ENCODE measurements around the gene AGTPBP1. TPM values are rescaled to one million over a fixed set of nuclear protein-coding genes. Genes with fewer than 3 reads are reported as not detected.

AGTPBP1 gene
- total RNA-seq, 1 donor from 2014 or later, result 68.0 TPM

DNA sequence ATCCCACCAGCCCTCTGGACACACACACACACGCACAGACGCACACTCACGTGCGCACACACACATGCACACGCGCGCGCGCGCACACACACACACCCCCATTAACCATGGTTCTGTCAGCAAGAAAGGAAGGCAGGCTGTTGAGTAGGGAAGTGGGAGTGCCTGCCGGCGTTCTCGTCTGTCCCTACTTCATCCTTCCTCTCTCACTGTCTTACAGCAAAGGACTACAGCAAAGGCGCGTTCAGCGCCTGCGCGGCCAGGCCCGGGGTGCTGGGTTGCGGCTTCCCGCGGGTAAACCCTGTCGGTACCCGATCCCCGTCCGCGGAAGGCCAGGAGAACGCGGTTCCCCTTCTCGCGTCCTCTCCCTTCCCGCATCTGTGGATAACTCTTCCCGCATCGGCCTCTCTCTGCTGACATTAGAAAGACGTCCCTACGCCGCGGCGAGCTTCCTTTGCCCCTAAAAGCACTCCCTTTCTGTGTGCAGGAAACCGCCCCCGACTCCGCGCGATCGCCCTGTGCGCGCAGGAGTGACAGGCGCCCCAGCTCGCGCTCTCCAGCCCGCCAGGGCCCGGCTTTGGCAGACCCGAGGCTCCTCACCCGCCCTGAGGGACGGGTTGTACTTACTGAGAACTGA is 219.2 kb downstream of the AGTPBP1 start:
- ATAC-seq (peak; percentile 75), DNase-seq (ENCODE audit: missing footprints) (peak; percentile 85)
- intact Hi-C loops (cut with DNase I), result loop anchor here (10.0 kb wide), 1 partner anchor 68 kb away; no protein-coding TSS in a partner anchor

DNA sequence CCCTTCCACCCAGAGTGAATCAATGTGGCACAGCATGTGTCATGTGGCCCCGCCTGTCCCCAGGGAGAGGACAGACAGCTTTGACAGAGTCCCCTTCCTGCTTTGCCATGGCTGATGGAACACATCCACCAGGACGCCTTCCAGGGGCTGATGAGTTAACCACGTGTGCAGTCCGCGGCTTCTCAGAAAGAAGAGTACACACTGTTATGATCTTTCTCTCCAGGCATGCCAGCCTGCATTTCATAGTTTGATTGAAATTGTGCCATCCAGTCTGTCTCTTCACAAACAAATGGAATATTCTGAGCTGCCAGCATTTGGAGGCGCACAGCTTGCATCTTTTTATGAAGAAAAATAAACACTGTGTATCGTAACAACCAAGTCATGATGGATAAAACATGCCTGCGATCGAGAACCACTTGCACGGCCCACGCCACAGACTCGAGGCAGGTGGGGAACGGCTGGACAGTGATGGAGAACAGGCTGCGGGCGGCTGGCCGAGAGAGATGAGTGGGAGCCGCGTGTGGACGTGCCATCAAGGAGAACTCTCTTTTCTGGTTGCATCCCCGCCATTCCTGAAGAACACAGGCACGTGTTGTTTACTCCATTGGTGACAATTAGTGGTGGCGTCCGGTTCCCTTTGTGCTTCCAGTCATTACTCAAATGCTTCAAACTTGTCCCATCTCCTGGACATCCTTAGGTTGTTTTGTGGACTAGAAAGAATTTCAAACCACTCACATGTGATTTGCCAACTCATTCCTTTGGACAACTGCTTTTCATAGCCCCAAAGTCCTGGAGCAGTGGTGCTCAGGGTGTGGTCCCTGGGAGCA is 220.2 kb downstream of the AGTPBP1 start:
- ATAC-seq (peak; percentile 31), DNase-seq (ENCODE audit: missing footprints) (peak; percentile 71)
- intact Hi-C loops (cut with DNase I), result loop anchor here (10.0 kb wide), 1 partner anchor 67 kb away; no protein-coding TSS in a partner anchor

DNA sequence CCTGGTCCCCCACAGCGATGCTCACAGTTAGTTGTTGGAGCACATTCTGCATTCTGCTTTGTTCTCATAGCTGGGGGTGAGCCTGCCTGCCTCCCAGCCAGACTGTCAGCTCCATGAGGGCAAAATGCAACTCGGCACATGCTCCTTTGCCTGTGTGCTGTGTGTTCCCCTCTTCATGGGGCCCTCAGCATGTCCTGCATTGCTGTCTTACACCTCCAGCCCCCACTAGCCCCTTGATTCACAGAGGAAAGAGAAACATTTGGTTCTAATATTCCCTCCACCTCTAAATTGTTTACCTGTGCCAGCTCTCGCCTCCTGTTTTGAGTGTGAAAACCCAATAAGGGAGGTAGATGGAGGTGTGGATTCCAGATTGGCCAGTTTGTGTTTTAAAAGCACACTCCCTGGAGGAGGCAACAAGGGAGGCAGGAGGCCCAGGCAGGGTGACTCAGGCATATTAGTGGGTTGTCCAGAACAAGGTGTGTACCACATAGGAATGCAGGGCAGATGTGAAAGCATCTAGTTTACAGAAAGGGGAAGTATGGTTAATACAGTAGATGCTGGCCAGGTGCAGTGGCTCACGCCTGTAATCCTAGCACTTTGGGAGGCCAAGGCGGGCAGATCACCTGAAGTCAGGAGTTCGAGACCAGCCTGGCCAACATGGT is 224.6 kb downstream of the AGTPBP1 start:
- intact Hi-C loops (cut with DNase I), result no loop called here
- DNase-seq (ENCODE audit: missing footprints) (no peak), ATAC-seq (no peak)

DNA sequence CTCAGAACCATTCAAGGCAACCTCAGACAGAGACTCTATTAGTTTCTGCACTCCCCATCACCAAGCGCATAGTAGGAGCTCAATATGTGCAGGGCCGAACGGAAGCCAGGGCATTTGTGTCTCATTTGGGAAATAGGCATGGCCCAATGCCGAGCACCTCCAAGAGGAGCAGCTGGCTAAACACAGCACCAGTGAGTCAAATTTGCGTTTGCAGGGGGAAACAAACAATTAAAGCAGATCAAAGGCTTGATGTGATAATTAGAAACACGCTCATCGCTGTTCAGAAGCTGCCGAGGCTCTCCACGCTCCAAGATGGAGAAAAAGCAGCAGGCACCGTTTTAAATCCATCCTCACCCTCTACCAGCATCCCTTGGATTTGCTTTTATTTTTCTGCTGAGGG is 225.3 kb downstream of the AGTPBP1 start:
- no peak for ATAC-seq
- DNase-seq (ENCODE audit: missing footprints), result no peak
- intact Hi-C loops (cut with DNase I), result no loop called here

DNA sequence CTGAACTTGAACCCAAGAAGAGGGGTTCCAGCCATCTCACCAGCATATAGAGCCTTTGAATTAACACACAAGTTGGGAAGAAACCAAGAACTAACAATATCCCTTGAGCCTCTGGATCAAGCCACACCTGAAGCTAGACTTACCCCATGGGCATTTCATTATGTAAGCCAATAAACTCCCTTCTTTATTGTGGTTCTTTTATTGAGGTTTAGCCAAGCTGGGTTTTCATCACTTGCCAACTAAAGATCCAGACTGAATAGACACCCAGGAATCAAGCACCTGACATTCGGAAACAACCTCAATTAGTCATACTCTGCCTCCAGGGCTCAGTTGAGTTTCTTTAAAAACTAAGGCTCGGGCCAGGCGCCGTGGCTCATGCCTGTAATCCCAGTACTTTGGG is 226.7 kb downstream of the AGTPBP1 start:
- intact Hi-C loops (cut with DNase I), result no loop called here
- DNase-seq (ENCODE audit: missing footprints) (no peak), ATAC-seq (no peak)

DNA sequence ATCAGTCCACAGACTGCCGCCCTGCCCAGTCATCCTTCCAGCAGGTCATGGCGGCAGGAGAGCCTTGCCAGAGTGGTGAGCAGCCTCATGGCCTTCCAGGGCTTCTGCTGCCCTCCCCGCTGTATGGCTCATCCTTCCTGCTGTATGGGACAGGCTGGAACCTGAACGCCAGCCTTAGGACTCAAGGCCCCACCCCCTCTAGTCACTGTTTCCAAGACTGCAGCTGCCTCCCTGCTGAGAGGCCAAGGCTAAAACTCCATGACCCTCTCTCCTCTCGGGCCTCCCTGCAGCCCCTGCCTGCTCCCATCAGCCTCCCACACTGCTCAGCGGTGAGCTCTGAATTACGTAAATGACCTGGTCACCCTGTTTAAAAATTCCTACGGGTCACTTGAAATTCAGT is 227.5 kb downstream of the AGTPBP1 start:
- no peak for ATAC-seq
- intact Hi-C loops (cut with DNase I), result no loop called here

DNA sequence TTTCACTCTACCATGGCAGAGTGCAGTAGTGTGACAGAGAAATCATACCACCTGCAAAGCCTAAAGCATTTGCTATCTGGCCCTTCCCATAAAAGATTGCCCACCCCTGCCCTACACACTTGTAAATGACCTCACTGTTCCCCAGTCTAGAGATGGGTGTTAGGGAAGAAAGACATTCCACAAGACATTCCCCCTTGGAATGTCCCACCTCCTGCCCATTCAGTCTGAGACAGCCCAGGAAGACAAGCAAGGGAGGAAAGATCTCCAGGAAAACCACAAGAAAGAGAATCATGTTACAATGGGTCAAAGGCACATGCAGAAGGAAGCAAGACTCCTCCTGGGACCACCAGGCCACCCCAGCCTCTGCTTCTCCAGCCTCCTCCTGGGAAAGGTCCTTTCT is 230.0 kb downstream of the AGTPBP1 start:
- no peak for ATAC-seq
- intact Hi-C loops (cut with DNase I), result no loop called here
- DNase-seq (ENCODE audit: missing footprints), result no peak

More for the DNA sequence above, 227.5 kb downstream of the AGTPBP1 start:
- DNase-seq (ENCODE audit: missing footprints), result no peak

DNA sequence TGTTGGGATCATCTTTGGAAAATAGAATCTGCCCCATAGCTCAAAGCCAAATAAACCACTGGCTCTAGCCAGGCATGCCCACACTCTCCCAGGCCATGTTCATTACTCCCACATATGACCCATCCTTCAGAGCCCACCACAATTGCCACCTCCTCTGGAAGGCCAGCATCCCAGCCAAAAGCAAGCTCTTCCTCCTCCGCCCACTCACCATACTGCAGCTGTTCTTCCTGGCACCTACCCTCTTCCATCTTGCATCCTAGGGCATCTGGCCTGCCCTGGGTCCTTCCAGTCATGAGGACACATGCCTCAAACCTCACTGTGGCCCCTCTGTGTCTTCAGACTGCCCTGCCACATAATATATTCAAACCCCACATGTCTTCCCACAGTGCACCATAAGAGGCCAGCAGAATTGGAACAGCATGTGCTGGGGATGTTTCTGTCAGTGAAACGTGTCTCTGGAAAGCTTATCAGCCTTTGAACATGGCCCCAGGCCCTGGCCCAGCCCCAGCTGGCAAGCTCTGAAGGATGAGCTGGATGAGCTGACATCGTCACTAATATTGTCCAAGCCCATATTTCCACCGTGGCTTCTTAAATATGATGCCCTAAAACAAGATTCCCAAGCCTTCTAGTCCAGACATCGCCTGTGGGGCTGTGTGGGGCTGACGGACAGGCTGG is 230.8 kb downstream of the AGTPBP1 start:
- DNase-seq (ENCODE audit: missing footprints), result no peak
- intact Hi-C loops (cut with DNase I), result no loop called here
- ATAC-seq, result peak; percentile 46

DNA sequence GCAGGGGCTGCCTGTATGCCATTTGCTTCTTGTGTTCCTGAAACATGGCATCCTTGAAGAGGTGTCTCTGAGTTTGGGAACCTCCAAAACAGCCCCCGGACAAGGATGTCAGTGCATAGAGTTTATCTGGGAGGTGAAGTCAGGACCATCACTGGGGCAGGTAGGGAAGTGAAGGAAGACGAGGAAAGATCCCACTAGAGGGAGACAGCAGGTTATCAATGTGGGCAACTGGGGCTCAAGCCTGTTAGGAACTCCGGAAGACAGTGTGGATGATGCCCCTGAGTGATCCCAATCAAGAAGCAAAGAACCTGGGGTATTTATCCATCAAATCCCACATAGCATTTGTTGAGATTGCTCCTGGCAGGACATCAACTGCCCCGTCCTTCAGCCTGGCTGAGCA is 233.1 kb downstream of the AGTPBP1 start:
- ATAC-seq (no peak), DNase-seq (ENCODE audit: missing footprints) (no peak)
- intact Hi-C loops (cut with DNase I), result loop anchor here (5.0 kb wide), 1 partner anchor 104 kb away; no protein-coding TSS in a partner anchor

DNA sequence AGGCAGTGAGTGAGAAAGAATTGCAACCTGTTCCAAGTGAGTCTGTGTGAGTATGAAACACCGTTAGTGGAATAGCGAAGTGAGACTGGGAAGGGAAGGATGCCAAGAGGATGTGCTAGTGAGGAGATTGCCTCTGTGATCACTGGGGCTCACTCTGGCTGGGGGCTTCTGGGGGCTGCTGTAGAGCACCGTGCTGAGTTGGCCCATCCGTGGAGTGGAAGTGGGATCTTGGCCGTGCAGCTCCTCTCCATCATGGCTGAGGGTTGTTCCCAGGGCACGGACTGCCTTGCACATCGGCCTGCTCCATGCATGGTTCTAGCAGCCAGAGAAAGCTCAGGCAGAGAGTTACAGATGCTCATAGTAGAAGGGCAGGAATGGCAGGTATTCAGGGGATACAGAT is 236.1 kb downstream of the AGTPBP1 start:
- intact Hi-C loops (cut with DNase I), result loop anchor here (5.0 kb wide), 1 partner anchor 107 kb away; no protein-coding TSS in a partner anchor
- DNase-seq (ENCODE audit: missing footprints) (no peak), ATAC-seq (no peak)

DNA sequence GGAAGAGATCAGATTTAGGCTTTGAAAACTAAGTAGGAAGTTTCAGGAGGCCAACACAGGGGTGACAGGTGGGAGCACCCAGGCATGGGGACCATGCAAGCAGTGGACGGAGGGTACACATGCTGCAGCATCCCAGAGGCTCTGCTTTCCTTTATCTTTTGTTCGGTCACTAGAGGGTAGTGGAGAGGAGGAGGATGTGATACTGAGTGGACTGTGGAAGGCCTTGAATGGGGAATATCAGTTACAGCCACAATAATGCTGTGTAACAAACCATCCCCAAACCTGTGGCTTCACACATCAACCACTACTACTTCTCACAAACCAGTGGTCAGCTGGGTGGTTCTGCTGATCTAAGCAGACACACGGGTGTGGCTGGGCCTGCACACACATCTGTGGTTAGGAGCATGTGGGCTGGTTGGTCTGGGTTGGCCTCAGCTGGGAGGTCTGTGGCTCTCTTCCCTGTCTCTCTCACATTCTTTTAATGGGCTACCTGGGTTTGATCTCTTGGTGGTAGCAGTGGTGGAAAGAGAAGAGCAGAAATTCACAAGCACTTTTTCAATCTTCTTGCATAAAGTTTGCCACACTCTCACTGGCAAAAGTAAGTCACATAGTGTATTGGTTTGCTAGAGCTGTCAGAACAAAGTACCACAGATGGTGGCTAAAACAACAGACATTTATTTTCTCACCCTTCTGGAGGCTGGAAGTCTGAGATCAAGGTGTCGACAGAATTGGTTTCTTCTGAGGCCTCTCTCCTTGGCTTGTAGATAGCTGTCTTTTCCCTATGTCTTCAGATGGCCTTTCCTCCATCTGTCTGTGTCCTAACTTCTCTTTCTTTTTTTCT is 238.7 kb downstream of the AGTPBP1 start:
- intact Hi-C loops (cut with DNase I), result no loop called here
- ATAC-seq (no peak), DNase-seq (ENCODE audit: missing footprints) (no peak)

DNA sequence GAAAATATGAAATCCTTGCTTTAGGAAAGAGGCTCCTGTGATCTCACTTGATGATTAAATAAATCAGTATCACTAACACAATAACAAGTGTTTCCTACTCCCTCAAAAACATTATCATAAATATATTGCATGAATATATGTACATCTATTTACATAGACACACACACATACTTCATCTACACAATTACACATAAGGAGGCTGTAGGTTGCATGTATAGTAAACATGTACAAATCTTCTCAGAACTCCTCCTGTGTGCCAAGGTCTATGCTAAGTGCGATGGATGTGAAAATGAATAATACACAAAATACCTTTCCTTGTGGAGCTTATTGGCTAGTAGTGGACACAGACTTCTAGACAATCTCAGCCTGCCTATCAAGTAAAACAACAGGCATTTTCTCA is 239.9 kb downstream of the AGTPBP1 start:
- intact Hi-C loops (cut with DNase I), result no loop called here
- no peak for ATAC-seq
- DNase-seq (ENCODE audit: missing footprints), result no peak

DNA sequence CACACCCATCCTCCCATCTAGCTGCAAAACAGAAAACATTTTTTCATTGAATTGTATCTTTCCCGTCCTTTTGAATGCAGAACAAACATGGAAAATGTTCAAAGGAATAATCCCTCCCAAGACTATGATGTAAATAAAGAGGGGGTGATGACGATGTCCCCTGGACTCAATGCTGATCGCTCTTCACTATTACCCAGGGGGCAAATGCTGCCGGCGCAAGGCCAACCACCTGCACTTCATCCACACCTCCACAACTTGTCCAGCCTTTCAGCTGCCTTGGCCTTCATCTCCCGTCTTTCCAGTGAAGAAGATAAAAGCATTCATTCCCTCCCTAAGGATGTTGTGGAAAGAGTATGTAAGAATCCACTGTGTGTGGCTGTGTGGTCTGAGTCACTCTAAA is 240.3 kb downstream of the AGTPBP1 start:
- ATAC-seq (no peak), DNase-seq (ENCODE audit: missing footprints) (no peak)
- intact Hi-C loops (cut with DNase I), result no loop called here

Other genes starting within 250 kb of the AGTPBP1 start
- gene NAA35, start 199.2 kb upstream of the AGTPBP1 start, total RNA-seq, result 16.4 TPM

All from Right ventricle myocardium inferior (tissue), 1 donor.